ENCODE measurements around the gene ATP12A. TPM values are rescaled to one million over a fixed set of nuclear protein-coding genes. Genes with fewer than 3 reads are reported as not detected.

The ATP12A gene
- under 1 TPM in 2 of 10 donors, not detected in 8; 0.08 to 0.16 TPM for polyA plus RNA-seq (ENCODE audit: insufficient read length in 10 of 10)
- long read RNA-seq, donor 1, result 0 reads
- long read RNA-seq, donor 2, result 0 reads
- long read RNA-seq, donor 3, result 0 reads
- long read RNA-seq, donor 4, result 0 reads
- long read RNA-seq, donor 5, result 0 reads
- long read RNA-seq, donor 6, result 0 reads
- long read RNA-seq, donor 7, result 0 reads
- long read RNA-seq, donor 8, result 0 reads
- long read RNA-seq, donor 9, result 0 reads

DNA sequence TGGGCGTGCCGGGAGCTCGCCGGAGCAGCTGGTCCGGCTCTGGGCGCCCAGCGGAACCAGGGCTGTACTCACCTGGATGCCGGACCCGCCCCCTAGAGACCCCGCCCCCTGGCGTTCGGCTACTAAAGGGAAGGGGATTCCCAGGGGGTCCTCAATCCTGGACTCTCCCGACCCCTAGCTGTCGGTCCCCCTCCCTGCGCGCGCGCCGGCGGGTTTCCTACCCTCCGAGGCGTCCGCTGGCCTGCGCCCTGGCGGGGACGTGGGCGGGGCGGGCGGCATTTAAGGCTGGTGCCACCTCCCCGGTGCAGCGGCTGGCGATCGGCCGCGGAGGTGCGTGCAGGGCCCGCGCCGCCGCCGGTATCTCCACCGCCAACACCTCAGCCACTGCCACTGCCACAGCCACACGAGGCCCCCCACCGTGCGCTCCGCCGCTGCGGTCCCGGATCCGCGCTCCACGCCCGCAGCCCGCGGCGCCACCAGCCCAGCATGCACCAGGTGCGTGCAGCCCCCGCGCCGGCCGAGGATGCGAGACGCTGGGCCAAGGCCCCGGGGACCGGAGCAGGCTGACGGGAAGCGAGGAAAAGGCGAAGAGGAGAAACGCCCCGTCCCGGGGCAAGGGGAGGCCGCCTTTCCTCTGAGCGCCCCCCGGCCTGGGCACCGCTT is at the start of gene ATP12A:
Gene ATP12A (plus strand): TSS at position 151 of the 663 bp plus-strand sequence. CDS start 336 bp downstream, at position 487.
- peak in 1 of 3 donors; percentile 26 for DNase-seq

DNA sequence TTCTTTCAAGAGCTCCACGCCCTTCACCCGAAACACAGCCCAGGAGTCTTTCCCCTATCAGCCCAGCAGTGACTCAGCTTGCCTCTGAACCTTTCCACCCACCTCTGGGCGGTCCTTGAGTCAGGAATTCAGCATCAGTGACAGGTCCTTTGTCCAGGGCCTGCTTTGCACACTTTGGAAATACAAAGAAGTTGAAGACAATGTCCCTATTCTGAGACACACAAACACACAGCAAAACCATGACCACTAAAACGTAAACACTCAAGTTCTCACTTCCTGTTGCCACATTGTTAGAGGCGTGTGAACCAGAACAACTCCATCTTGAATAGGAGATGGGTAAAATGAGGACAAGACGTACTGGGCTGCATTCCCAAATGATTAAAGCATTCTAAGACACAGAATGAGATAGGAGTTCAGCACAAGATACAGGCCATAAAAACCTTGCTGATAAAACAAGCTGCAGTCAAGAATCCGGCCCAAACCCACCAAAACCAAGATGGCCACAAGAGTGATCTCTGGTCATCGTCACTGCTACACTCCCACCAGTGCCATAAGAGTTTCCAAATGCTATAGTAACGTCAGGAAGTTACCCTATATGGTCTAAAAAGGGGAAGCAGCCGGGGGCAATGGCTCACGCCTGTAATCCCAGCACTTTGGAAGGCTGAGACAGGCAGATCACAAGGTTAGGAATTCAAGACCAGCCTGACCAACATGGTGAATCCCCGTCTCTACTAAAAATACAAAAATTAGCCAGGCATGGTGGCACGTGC is 49.2 kb upstream of the ATP12A start:
- no peak for DNase-seq

DNA sequence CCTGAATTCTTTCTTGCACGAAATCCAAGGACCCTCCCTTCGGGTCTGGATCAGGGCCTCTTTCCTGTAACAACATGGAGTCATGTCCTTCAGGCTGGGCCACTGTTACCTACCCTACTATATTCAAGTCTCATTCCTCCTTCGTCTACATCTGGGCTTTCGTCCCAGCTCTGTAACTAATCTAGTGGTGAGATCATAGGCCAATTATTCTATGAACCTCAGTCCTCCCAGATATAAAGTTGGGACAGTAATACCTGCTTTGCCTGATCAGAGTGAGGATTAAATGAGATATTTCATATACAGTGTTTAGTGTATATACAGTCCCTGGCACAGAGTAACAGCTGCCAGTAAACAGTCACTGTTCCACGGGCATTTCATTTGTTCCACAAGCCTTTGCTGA is 48.3 kb upstream of the ATP12A start:
- DNase-seq, result no peak

- no peak for DNase-seq
These were observed 47.7 kb upstream of the ATP12A start for GRCh38 chr13:24632382-24633121.

DNA sequence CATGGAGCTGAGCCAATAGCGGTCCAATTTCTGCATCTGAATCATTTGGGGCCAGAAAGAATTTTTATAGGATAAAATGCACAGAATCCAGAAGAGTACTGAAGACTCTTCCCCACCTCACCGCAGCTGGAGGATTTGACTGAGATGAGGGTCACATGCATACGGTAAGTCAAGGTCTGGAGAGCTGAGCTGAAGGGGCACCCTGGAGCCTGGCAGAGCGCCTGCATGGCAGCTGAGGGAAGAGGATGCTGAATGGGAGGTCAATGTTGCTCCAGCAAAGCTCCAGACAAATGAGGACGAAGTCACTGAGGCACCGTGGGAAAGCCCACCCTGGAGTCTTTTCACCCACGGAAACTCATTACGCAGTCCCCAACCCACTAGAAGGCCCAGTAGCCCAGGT is 43.4 kb upstream of the ATP12A start:
- no peak for DNase-seq

GRCh38 chr13:24638096-24638495 is 42.1 kb upstream of the ATP12A start:
- no peak for DNase-seq

DNA sequence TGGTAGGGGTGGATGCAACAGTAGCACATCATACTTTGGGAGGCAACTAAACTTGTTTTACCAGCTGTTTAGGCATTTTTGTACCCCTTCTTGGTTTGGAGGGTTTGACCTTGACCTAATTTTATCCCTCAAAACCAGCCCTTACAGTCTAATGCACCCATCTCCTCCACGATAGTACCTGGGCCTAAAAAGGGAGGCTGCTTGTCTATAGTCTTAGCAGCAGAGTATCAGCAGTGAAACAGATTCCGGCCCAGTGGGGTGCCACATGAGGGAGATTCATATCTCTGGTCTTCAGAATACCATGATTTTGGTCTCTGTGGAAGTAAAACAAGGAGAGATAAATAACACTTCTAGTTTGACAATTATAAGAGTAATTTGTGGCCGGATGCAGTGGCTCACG is 39.5 kb upstream of the ATP12A start:
- no peak for DNase-seq

GRCh38 chr13:24642219-24642618 is 38.0 kb upstream of the ATP12A start:
- no peak for DNase-seq

DNA sequence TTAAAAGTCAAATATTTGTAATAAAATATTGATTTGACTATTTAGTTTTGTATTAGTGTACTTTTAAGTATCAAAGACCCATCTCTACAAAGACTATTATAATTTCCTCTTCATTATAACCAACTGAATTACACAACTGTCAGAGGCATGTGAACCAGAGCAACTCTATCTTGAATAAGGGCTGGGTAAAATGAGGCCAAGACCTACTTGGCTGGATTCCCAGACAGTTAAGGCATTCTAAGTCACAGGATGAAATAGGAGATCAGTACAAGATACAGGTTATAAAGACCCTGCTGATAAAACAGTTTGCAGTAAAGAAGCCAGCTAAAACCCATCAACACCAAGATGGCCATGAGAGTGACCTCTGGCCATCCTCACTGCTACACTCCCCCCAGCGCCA is 36.2 kb upstream of the ATP12A start:
- DNase-seq, result peak in 1 of 3 donors; percentile 19

DNA sequence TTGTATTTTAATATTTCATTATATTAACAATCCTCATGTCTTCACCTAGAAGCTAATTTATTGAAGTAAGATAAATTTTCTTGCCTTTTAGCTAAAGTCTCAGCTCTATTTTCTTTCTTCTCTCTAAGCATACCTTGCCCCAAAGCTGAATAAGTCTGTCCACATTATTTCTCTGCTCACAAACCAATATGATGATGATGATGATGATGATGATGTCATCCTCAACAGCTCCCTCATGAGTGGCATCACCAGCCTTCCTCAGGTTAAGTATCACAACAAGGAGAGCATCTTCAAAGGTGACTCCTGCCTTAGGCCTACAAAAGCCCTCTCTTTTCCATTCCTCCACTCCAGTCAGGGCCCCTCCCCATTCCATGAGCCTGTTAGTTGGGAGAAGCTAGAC is 31.9 kb upstream of the ATP12A start:
- DNase-seq, result no peak

GRCh38 chr13:24648983-24649687 is 31.1 kb upstream of the ATP12A start:
- no peak for DNase-seq

GRCh38 chr13:24649688-24650043 is 30.5 kb upstream of the ATP12A start:
- DNase-seq, result no peak

DNA sequence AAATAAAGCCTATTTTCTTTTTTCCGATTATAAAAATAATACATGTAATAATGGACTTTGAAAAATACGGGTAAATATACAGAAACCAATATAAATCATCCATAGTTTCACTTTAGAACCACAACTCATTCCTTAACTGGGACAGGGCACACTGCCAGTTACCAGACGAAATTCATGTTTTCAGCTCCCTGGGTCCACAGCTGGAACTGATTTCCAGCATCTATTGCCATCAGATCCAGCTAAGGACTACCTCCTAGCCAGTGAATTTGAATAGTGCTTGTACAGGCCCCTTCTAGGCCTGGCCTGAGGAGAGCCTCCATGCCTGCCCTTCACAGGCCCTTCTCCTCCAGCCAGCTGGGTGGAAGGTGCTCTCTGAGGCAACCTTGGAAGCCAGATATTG is 30.0 kb upstream of the ATP12A start:
- peak; percentile 38 to 66 (median 60) for DNase-seq

DNA sequence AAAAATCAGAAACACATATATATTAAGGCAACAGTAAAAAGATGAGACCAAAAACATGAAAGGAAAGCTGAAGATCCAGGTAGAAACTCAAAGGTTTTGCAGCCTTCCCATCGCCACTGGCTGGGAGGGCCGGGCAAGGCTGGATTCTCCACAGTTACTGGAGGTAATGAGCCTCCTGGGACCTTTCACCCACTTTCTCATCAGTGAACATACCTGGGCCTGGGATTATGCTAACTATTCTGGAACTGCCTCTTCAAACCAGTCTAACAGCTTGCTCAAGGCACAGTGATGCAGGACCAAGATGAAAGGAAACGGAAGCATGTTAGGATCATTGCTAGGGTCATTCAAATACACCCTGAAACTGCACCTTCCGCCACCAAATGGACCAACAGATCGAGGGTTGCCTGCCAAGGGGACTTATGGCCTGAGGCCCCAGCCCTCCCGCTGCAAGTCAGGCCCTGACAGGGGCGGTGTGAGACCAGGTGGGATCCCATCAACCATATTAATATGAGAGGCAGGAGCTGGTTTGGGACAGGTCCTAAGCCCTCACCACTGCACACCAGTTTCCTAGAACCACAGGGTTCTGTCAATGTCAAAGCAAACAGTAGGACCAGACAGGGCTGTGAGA is 28.4 kb upstream of the ATP12A start:
- DNase-seq, result no peak

GRCh38 chr13:24652359-24652758 is 27.8 kb upstream of the ATP12A start:
- no peak for DNase-seq

DNA sequence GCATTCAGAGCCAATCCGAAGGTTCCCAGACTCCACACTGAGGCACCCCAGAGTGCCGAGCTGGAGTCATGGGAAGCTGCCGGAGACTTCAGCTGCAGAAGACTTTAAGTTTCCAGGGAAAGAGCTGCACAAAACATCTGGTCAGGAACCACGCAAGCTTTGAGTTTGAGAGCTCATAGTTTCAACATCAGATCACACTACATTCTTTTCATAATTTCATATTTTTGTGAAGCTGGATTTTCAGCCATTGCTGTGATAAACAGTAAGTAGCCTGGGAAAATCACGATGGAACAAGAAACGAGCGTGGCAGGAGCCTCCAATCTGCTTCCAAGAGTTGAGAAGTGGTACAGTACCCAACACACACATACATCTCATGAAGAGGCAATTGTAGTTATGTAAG is 25.5 kb upstream of the ATP12A start:
- DNase-seq, result no peak

DNA sequence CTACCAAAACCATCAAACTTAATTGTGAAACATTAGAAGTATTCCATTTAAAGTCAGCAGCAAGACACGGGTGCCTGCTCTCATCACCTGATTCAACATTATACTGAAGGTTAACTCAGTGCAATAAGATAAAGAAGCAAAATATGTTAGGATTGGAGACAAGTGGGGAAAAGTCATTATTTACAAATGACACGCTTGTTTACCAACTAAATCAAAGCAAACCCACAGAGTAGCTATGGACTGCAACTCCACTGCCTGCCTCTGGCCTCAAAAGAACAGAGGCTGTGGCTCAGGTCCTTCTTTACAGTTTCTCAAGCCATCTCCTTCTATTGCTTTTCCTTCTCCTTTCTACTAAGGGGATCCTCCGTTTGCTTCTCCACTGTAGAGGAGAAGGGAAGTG is 21.0 kb upstream of the ATP12A start:
- no peak for DNase-seq

DNA sequence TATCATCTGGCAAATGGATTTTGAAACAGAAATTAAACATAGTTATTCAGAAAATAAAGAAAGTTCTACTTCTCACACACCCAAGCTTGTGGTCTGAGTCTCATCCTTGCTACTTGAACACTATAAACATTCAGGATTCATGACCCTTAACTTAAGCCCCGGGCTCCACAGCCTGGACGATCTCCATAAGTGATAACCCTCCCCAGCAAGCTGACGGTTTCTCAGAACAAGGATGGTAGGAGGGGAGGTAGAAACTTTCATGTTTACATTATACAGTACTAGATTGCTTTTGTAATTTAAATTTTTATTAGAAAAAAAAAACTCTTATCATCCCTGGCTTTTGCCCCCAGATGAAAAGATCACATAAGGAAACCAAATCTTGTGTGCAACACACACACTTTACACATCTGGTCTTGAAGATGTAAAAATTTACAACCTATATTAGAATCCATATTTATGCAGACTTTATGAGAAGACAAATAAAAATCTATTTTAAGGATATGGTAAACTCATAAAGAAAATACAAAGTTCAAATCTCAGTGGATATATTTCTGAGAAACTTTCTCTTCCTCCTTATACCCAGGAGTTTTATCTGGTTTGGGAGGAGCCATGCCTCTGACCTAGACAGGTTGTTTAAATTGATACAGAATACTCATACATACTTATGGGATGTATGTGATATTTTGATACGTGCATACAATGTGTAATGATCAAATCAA is 20.0 kb upstream of the ATP12A start:
- DNase-seq, result no peak

GRCh38 chr13:24661713-24662112 is 18.5 kb upstream of the ATP12A start:
- no peak for DNase-seq
